ENCODE measurements around the gene WDR33. TPM values are rescaled to one million over a fixed set of nuclear protein-coding genes. Genes with fewer than 3 reads are reported as not detected.

Gene WDR33
- total and polyA plus RNA-seq, 2 of the 13 experiments (the other 11 are each of a cell fraction or from before 2014, with no cell fraction given): 54.9 to 78.2 TPM

- TF ChIP-seq NPAS2 (CRISPR knock-in tag; IDR thresholded peaks at IDR 0.05; ENCODE audit: borderline replicate concordance) (no peak), SRY (CRISPR knock-in tag; IDR thresholded peaks at IDR 0.05) (peak; percentile 77; the same call in 1 of the 2 replicates), HNF4A (CRISPR knock-in tag; IDR thresholded peaks at IDR 0.05) (no peak; the same call in 1 of the 2 replicates), ZKSCAN1 (IDR thresholded peaks at IDR 0.05; ENCODE audit: low read length) (no peak), PLSCR1 (CRISPR knock-in tag; IDR thresholded peaks at IDR 0.05; ENCODE audit: borderline replicate concordance) (peak; percentile 71; the same call in 1 of the 2 replicates), TAF15 (IDR thresholded peaks at IDR 0.05; ENCODE audit: low read depth, low read length, poor library complexity, severe bottlenecking) (no peak), YEATS2 (CRISPR knock-in tag; IDR thresholded peaks at IDR 0.05; ENCODE audit: borderline replicate concordance) (peak; percentile 96), DNMT1 (CRISPR knock-in tag; IDR thresholded peaks at IDR 0.05) (peak; percentile 35; the same call in 1 of the 2 replicates), GABPB1 (CRISPR knock-in tag; IDR thresholded peaks at IDR 0.05) (peak; percentile 88), HIVEP1 (CRISPR knock-in tag; IDR thresholded peaks at IDR 0.05) (peak; percentile 74), FOXK2 (IDR thresholded peaks at IDR 0.05) (no peak), ZNF205 (CRISPR knock-in tag; IDR thresholded peaks at IDR 0.05) (peak; percentile 89; the same call in 1 of the 2 replicates), NR2F6 (IDR thresholded peaks at IDR 0.05) (no peak), NR2F6 (CRISPR knock-in tag; IDR thresholded peaks at IDR 0.05) (peak; percentile 82), ZNF296 (CRISPR knock-in tag; conservative IDR thresholded peaks at IDR 0.05) (0 out of 2 replicates have a peak, but pooled peaks have one; percentile 70), ZNF207 (IDR thresholded peaks at IDR 0.05; ENCODE audit: borderline replicate concordance) (no peak), ZNF746 (CRISPR knock-in tag; IDR thresholded peaks at IDR 0.05) (peak; percentile 69; the same call in 1 of the 2 replicates), CCAR2 (optimal IDR thresholded peaks at IDR 0.05; ENCODE audit: low read depth, low read length) (no peak), SETDB1 (CRISPR knock-in tag; IDR thresholded peaks at IDR 0.05; ENCODE audit: borderline replicate concordance) (no peak), ZC3H13 (CRISPR knock-in tag; IDR thresholded peaks at IDR 0.05) (peak; percentile 70), ATAD3A (CRISPR knock-in tag; IDR thresholded peaks at IDR 0.05) (no peak), TEAD3 (CRISPR knock-in tag; optimal IDR thresholded peaks at IDR 0.05; ENCODE audit: borderline replicate concordance) (peak; percentile 81), ZNF264 (CRISPR knock-in tag; IDR thresholded peaks at IDR 0.05) (peak; percentile 16; the same call in 1 of the 2 replicates)
- TF ChIP-seq, protein P1, sequence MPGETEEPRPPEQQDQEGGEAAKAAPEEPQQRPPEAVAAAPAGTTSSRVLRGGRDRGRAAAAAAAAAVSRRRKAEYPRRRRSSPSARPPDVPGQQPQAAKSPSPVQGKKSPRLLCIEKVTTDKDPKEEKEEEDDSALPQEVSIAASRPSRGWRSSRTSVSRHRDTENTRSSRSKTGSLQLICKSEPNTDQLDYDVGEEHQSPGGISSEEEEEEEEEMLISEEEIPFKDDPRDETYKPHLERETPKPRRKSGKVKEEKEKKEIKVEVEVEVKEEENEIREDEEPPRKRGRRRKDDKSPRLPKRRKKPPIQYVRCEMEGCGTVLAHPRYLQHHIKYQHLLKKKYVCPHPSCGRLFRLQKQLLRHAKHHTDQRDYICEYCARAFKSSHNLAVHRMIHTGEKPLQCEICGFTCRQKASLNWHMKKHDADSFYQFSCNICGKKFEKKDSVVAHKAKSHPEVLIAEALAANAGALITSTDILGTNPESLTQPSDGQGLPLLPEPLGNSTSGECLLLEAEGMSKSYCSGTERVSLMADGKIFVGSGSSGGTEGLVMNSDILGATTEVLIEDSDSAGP (CRISPR knock-in tag; IDR thresholded peaks at IDR 0.05; ENCODE audit: borderline replicate concordance): peak; percentile 96
- TF ChIP-seq, protein P2, sequence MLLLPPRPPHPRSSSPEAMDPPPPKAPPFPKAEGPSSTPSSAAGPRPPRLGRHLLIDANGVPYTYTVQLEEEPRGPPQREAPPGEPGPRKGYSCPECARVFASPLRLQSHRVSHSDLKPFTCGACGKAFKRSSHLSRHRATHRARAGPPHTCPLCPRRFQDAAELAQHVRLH (CRISPR knock-in tag; IDR thresholded peaks at IDR 0.05; ENCODE audit: borderline replicate concordance, low read depth): peak; percentile 88
- TF ChIP-seq, protein P3, sequence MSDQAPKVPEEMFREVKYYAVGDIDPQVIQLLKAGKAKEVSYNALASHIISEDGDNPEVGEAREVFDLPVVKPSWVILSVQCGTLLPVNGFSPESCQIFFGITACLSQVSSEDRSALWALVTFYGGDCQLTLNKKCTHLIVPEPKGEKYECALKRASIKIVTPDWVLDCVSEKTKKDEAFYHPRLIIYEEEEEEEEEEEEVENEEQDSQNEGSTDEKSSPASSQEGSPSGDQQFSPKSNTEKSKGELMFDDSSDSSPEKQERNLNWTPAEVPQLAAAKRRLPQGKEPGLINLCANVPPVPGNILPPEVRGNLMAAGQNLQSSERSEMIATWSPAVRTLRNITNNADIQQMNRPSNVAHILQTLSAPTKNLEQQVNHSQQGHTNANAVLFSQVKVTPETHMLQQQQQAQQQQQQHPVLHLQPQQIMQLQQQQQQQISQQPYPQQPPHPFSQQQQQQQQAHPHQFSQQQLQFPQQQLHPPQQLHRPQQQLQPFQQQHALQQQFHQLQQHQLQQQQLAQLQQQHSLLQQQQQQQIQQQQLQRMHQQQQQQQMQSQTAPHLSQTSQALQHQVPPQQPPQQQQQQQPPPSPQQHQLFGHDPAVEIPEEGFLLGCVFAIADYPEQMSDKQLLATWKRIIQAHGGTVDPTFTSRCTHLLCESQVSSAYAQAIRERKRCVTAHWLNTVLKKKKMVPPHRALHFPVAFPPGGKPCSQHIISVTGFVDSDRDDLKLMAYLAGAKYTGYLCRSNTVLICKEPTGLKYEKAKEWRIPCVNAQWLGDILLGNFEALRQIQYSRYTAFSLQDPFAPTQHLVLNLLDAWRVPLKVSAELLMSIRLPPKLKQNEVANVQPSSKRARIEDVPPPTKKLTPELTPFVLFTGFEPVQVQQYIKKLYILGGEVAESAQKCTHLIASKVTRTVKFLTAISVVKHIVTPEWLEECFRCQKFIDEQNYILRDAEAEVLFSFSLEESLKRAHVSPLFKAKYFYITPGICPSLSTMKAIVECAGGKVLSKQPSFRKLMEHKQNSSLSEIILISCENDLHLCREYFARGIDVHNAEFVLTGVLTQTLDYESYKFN (CRISPR knock-in tag; conservative IDR thresholded peaks at IDR 0.05): peak; percentile 65
Observed at GRCh38 chr2:127810619-127811396, at the start of gene WDR33 (continued).
